Superior temporal gyrus (tissue), 1 donor: ENCODE data around the gene SBK3.
"Not testable (repeated sequence)": the region's sequence is repeated elsewhere in the genome, so short reads cannot be mapped to it uniquely, and the experiment has no call there.

Experiments used
- DNase-seq: peaks from one replicate; pipeline ENCODE4 v3.0.0-alpha.2; 2016; ENCODE audit errors: extremely low spot score

SBK3 gene

GRCh38 chr19:55576746-55577145 is 31.4 kb upstream of the SBK3 start:
- no peak for DNase-seq

DNA sequence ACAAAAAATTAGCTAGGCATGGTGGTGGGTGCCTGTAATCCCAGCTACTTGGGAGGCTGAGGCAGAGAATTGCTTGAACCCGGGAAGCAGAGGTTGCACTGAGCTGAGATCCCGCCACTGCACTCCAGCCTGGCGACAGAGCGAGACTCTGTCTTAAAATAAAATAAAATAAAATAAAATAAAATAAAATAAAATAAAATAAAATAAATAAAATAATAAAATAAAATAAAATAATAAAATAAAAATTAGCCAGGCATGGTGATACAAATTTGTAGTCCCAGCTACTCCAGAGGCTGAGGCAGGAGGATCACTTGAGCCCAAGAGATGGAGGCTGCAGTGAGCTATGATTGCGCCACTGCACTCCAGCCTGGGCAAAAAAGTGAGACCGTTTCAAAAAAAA is 28.6 kb upstream of the SBK3 start:
- DNase-seq: not testable (repeated sequence)

DNA sequence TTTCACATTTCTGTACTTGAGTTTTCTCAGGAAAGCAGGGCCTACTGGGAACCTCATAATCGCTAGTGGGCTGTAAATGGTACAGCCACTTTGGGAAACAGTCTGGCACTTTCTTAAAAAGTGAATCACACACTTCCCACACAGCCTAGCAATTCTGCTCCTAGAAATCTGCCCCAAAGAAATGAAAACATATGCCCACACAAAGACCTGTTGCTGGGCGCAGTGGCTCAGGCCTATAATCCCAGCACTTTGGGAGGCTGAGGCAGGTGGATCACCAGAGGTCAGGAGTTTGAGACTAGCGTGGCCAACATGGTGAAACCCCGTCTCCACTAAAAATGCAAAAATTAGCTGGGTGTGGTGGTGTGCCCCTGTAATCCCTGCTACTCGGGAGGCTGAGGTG is 24.1 kb upstream of the SBK3 start:
- not testable (repeated sequence) for DNase-seq

- DNase-seq: no peak
Observed at GRCh38 chr19:55567708-55568328, 22.5 kb upstream of the SBK3 start.

GRCh38 chr19:55566823-55567222 is 21.5 kb upstream of the SBK3 start:
- DNase-seq: no peak

DNA sequence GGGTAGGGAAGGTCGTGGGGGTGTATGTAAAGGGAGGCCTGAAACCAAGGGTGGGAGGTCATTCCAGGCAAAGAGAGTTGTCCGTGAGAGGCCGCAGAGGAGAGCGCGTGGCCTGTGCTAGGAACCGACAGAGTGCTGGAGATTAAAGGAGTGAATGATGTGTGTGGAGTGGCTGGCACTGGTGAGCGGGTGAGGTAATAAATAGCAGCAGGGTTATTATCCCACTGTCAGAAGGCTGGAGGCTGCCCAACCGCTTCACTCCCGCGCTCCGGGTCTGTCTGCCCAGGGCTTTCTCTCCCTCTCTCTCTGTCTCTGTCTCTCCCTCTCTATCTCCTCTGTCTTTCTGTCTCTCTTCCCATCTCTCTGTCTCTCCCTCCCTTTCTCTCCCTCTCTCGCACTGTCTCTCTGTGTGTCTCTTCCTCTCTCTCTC is 17.9 kb upstream of the SBK3 start:
- no peak for DNase-seq

GRCh38 chr19:55559684-55560083 is 14.3 kb upstream of the SBK3 start:
- no peak for DNase-seq

- DNase-seq: no peak
Observed at GRCh38 chr19:55554741-55555152, 9.4 kb upstream of the SBK3 start.

GRCh38 chr19:55554302-55554701 is 9.0 kb upstream of the SBK3 start:
- DNase-seq: no peak

- no peak for DNase-seq
Observed at GRCh38 chr19:55553217-55554182, 8.2 kb upstream of the SBK3 start.

- DNase-seq: no peak
Observed at GRCh38 chr19:55552620-55553019, 7.3 kb upstream of the SBK3 start.

GRCh38 chr19:55552206-55552605 is 6.9 kb upstream of the SBK3 start:
- DNase-seq: no peak

DNA sequence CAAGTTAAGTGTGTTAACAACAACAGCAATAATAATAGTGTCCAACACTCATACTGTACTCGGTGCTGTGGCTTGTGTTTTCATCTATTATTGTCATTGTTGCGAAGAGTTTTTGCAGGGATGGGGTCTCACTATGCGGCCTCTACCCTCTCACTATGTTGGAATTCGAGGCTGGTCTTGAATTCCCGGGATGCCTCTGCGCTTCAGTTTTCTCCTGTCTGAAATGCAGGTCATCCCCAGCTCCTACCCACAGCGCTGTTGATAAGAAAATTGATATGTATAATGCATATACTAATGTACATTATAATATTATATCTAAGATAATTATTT is 4.9 kb upstream of the SBK3 start:
- DNase-seq: no peak

DNA sequence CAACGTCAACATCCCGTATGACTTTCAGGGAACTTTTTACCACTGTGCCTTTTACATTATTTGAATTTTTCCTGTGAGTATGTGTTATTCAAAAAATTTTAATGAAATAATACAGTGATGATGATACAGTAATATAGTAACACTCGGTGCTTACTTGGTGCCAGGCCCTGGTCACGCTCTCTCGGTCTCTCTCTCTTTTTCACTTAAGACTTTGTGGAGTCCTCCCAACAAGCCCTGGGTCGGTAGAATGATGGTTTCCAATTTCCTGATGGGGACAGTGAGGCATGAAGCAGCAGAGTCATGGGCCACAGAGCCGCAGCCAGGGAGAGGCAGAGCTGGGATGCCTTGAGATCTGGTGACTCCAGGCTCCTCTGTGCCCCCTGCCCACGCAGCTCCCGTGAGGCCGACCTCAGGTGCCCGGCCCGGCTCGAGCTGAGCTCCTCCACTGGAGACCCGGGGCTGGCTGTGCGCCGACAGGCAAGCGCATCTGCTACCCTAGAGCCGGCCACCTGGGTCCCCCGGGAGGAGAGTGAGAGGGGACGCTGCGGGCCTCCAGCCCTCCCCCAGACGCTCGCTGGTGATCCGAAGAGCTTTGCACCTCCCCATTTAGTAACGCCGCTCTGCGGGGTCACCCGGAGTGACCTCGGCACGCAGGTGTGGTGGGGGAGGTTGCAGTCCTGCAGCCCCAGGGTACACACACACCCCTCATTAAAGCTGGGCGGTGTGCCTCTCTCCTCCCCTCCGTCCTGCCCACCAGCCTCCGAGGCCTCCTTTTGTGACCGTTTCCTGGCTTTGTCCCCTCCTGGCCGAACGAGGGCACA is 4.4 kb upstream of the SBK3 start:
- no peak for DNase-seq

DNA sequence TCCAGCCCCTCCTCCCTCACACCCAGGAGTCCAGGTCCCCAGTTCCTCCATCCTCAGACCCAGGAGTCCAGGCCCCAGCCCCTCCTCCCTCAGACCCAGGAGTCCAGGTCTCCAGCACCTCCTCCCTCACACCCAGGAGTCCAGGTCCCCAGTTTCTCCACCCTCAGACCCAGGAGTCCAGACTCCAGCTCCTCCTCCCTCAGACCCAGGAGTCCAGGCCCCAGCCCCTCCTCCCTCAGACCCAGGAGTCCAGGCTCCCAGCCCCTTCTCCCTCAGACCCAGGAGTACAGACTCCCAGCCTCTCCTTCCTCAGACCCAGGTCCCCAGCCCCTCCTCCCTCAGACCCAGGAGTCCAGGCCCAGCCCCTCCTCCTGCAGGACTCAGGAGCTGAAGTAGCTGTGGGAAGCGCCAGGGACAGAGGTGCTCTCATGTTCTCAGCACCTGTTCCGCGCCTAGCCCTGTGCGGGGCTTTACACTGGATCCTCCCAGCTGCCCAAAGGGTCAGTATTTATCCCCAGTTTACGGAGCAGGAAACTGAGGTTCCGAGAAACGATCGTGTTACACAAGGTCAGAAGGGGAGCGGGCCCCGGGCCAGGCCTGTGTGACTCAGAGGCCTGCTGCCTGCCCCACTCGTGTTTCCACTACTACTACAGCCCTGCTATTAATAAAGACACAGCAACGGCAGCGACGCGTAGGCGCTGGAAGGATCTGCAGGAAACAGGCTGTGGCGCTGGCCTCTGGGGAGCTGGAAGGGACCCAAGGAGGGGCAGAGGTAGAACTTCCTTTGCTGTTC is 1.7 kb upstream of the SBK3 start:
- no peak for DNase-seq

DNA sequence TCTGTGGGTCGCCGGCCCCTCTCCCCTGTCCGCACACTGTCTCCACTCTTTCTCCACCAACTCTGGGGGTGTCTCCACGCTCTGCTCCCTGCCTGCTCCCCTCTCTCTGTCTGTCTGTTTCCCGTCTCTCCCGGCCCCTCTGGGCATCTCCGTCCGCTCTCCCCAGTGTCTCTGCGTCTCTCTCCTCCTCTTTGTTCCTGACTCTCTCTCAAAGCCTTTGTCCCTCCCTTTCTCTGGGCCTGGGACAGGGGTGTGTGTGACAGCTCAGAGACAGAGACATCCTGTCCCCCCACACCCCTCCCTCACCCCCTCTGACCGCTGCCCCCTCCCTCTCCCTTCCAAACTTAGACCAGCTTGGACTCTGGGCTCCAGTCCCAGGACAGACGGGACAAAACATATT is 668 bp upstream of the SBK3 start:
- no peak for DNase-seq

- DNase-seq: no peak
Observed at GRCh38 chr19:55544776-55545439, 435 bp downstream of the SBK3 start.

- no peak for DNase-seq
Observed at GRCh38 chr19:55544014-55544413, 1.3 kb downstream of the SBK3 start.

- no peak for DNase-seq
Observed at GRCh38 chr19:55543567-55543966, 1.8 kb downstream of the SBK3 start.

DNA sequence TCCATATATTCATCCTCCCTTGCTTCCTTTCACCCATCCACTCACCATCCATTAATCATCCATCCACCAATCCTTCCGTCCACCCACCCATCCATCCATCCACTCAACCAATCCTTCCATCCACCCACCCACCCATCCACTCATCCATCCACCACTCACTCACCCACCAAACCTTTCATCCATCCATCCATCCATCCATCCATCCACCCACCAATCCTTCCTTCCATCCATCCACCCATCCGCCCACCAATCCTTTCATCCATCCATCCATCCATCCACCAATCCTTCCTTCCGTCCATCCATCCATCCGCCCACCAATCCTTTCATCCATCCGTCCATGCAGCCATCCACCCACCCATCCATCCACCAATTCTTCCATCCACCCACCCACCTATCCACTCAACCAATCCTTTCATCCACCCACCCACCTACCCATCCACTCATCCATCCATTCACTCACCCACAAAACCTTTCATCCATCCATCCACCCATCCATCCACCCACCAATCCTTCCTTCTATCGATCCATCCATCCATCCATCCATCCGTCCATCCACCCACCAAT is 3.0 kb downstream of the SBK3 start:
- DNase-seq: no peak

- DNase-seq: no peak
Observed at GRCh38 chr19:55541091-55541490, 4.3 kb downstream of the SBK3 start.
